ENCODE measurements around the gene SP100. TPM values are rescaled to one million over a fixed set of nuclear protein-coding genes. Genes with fewer than 3 reads are reported as not detected.

SP100 gene
- total and polyA plus RNA-seq, 8 donors, result 24.6 to 66.8 (median 37.2) TPM

DNA sequence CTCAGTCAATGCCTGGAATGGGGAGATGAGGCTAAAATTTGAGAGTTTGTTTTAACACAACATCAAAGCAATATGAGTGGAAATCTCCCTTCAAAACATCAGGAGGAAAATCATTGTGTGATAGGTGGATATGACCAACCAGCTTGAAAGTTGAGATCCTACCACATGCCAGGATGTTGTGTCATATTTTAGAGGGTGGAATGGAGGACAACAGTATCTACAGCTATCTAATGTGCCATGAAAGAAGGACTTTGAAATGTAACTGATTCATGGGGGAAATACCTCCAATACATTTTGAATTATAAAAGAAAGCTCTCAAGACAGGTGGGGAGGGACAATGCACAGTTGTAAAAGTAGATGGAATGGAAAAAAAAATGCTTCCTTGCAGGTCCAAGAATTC is 87.8 kb downstream of the SP100 start:
- DNase-seq (no peak), ATAC-seq (no peak), FAIRE-seq (no peak)
- Histone ChIP-seq H3K27ac (no peak overlapping the region), H3K4me3 (no peak overlapping the region), H3K4me1 (no peaks in the 10 kb centered on the region), H3K27me3 (no peaks in the 10 kb centered on the region), H3K36me3 (peaks cover 0 to 33% (median 0%) of the 10 kb centered on the region in 3 donors), H3K9me3 (no peaks in the 10 kb centered on the region)
- intact Hi-C loops (cut with DNase I), result no loop called here
- TF ChIP-seq, protein P1, sequence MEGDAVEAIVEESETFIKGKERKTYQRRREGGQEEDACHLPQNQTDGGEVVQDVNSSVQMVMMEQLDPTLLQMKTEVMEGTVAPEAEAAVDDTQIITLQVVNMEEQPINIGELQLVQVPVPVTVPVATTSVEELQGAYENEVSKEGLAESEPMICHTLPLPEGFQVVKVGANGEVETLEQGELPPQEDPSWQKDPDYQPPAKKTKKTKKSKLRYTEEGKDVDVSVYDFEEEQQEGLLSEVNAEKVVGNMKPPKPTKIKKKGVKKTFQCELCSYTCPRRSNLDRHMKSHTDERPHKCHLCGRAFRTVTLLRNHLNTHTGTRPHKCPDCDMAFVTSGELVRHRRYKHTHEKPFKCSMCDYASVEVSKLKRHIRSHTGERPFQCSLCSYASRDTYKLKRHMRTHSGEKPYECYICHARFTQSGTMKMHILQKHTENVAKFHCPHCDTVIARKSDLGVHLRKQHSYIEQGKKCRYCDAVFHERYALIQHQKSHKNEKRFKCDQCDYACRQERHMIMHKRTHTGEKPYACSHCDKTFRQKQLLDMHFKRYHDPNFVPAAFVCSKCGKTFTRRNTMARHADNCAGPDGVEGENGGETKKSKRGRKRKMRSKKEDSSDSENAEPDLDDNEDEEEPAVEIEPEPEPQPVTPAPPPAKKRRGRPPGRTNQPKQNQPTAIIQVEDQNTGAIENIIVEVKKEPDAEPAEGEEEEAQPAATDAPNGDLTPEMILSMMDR (IDR thresholded peaks at IDR 0.05), result no peak

DNA sequence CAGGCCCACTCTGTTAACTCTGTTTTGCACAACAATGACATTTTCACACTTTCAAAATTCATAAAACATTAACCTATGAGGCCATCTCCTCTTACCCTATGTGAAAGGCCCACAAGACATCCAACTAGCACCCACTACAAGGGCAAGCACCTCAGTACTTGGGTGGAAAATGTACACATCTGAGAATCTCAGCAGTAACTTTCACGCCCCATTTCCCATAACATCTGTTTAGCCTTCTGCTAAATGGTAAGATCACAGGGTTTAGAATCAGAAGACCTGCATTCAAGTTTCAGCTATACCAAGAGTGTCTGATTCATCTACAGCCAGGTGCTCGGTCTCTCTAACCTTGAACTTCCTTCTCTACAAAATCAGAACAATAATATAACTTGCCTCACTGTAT is 89.2 kb downstream of the SP100 start:
- intact Hi-C loops (cut with DNase I), result no loop called here
- FAIRE-seq (no peak), DNase-seq (no peak), ATAC-seq (no peak)
- no peaks in the 10 kb centered on the region for H3K9me3 ChIP-seq
- TF ChIP-seq, protein P1 (IDR thresholded peaks at IDR 0.05), result no peak
- no peaks in the 10 kb centered on the region for H3K27me3 ChIP-seq
- no peak overlapping the region for H3K4me3 ChIP-seq
- no peak overlapping the region for H3K27ac ChIP-seq
- no peaks in the 10 kb centered on the region for H3K4me1 ChIP-seq
- 94 to 100% methylated on average over 2 of the region's 2 CpGs for WGBS, 2 donors
- H3K36me3 ChIP-seq, result peaks cover 0 to 30% (median 0%) of the 10 kb centered on the region in 3 donors

DNA sequence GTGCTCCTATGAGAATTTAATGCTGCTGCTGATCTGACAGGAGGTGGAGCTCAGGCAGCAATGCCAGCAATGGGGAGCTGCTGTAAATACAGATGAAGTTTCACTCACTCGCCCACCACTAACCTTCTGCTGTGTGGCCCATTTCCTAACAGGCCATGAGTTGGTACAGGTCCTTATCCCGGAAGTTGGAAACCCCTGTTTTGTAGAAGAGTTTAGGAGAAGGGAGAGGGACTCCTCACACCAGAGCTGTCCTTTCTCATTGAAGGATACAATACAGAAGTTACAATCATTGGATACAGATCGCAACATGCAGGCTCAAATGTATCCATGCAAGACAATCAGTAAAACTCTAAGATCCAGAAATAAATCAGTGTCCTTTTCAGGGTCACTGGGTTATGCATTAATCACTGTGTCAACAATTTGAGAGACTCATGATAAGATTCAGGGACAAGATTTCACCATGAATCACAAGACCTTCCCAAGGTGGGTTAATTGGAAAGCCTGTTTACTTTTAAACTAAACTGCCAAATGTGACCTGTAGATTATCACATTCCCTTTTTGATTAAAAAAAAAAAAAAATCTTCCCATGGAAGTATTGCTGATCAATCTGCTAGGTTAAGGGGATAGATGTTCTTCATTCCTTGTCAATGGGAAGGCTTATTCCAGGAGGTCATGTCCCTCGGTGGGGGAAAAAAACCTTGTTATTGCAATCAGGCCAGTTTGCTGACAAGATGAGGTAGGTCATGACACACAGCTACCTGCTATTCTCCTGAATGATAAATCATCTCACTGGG is 97.2 kb downstream of the SP100 start:
- no peaks in the 10 kb centered on the region for H3K36me3 ChIP-seq
- intact Hi-C loops (cut with DNase I), result no loop called here
- no peak for FAIRE-seq

DNA sequence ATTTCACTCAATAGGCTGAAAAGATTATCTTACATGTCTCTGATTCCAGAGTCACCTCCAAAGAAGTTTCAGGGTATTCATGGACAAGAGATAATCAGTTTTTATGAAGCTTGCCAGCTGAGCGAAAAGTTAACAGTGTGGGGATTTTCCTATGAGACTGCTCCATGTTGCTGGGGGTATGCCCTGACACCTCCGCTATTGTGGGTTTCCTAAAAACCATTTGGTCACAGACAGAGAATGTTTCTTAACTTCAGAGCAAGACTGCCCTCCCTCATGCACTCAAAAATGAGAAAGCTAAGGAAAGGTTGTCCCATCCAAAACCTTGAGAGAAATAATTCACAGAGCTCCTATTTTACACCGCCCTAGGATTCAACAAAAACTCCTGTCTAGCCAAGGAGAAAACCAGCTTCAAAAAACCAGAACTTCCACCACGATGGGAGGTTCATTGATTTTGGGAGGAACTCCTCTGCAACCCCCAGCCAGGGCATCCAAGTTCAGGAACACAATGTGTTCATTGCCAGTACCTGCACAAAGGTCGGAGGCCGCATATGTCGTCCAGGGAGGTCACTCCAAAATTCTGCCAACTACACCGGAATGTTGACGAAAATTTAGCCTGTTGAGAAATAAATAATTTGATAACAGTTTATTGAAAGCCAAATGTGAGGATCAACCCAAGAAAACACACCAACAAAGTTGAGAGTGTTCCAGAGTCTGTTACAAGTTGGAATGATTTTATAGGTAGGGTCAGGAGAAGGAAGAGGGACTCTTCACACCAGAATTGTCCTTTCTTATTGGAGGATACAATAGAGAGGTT is 104.3 kb downstream of the SP100 start:
- Histone ChIP-seq H3K27me3 (no peaks in the 10 kb centered on the region), H3K36me3 (no peaks in the 10 kb centered on the region), H3K4me3 (no peak overlapping the region), H3K4me1 (no peaks in the 10 kb centered on the region), H3K9me3 (no peaks in the 10 kb centered on the region), H3K27ac (no peak overlapping the region)
- TF ChIP-seq, protein P1 (IDR thresholded peaks at IDR 0.05), result no peak
- intact Hi-C loops (cut with DNase I), result no loop called here
- DNase-seq, result no peak
- no peak for FAIRE-seq
- ATAC-seq, result no peak
- 83 to 89% methylated on average over 9 of the region's 9 CpGs for WGBS, 2 donors

More for the DNA sequence above, 97.2 kb downstream of the SP100 start:
- 26% methylated on average over 4 of the region's 4 CpGs for WGBS, 2 donors
- DNase-seq, result no peak
- Histone ChIP-seq H3K4me3 (no peak overlapping the region), H3K27me3 (no peaks in the 10 kb centered on the region), H3K27ac (no peak overlapping the region), H3K4me1 (peaks cover 0 to 11% (median 0%) of the 10 kb centered on the region in 3 donors), H3K9me3 (no peaks in the 10 kb centered on the region)
- ATAC-seq, result peak; percentile 28 to 91 (median 64)
- TF ChIP-seq, protein P1 (IDR thresholded peaks at IDR 0.05), result no peak

DNA sequence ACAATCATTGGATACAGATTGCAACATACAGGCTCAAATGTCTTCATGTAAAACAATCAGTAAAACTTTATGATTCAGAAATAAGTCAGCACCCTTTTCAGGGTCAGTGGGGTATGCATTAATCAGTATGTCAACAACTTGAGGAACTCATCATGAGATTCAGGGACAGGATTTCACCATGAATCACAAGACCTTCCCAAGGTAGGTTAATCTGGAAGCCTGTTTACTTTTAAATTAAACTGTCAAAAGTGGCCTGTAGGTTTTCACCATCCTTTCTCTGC is 104.8 kb downstream of the SP100 start:
- Histone ChIP-seq H3K9me3 (no peaks in the 10 kb centered on the region), H3K36me3 (no peaks in the 10 kb centered on the region), H3K4me3 (no peak overlapping the region), H3K27me3 (no peaks in the 10 kb centered on the region), H3K4me1 (no peaks in the 10 kb centered on the region), H3K27ac (no peak overlapping the region)
- no peak for ATAC-seq
- DNase-seq, result no peak
- intact Hi-C loops (cut with DNase I), result no loop called here
- TF ChIP-seq, protein P1 (IDR thresholded peaks at IDR 0.05), result no peak
- no peak for FAIRE-seq
